Measurements from ENCODE around the gene LAMA1.

Gene LAMA1

DNA sequence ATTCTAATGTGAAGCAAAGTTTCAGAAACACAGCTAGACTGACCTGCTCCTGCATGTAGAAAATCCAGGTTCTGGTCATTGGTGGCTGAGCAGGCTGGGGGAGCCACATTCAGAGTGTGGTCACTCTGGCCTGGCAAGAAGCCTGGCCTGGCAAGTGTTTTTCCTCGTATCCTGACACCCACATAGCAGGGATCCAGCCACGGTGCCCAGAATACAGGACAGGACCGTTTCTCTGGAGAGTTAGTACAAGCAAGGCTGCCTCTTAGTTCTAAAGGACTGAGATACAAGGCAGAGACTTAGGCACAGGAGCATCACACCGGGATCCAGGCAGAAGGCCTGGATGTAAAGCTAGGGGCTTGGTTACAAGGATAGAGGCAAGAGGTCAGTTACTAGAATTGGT is 4.8 kb upstream of the LAMA1 start:
- TF ChIP-seq CTCF (IDR thresholded peaks at IDR 0.05) = no peak

DNA sequence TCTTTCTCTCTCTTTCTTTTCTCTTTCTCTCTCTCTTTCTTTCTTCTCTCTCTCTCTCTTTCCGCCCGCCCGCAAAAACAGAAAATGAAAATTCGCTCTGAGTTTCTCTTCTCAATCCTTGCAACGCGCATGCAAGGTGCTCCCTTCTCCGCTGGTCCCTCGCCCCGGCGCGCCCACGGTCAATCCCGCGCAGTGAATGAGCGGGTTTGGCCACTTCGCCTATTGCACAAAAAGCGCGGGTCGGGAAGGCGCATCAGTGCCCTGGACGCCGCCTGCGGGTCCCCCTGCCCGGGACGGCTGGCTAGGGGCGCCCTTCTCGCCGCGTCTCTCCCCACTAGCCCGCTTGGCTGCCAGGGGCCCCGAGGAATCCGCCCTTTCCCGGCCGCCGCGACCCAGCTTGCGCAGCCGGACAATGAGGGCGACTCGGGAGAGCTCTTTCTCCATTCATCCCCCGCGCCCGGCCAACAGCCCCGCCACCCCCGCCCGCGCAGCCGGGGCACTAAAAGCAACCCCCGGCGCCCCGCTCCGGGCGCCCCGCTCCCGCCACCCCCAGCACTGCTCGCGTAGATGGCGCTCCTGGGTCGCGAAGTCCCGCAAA is 706 bp downstream of the LAMA1 start:
- no peak for TF ChIP-seq CTCF (IDR thresholded peaks at IDR 0.05)

DNA sequence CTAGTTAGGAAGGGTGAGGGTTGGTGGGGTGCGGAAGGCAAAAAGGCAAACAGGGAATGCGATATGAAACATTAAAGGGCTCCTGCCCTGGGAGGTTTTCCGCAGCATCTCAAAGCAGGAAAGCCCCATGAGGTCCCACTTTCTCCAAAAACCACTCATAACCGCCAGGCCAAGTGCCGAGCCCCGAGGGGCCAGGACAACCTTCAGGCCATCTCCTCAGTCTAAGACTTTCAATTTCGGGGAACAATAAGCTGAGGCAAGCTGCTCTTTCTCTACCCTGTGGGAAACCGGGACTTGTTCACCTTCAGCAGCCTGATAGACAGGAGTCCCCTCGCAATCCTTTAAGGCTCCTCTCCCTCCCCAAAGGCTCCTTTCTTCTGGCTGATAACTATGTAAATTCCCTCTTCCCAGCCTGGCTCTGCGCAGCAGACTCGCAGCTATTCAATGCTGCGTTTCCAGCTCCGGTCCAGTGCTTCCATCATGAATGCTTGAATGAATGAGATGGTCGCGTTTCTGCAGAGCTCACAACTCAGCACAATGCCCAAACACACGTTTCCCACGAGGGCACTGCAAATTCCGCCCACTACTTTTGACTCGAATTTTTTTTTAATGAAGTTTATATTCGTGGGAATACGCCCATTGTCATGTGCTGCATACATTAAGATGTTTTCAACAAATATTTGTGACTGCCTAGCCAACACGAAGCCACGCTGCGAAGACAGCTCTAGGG is 1.4 kb downstream of the LAMA1 start:
- no peak for TF ChIP-seq CTCF (IDR thresholded peaks at IDR 0.05)

DNA sequence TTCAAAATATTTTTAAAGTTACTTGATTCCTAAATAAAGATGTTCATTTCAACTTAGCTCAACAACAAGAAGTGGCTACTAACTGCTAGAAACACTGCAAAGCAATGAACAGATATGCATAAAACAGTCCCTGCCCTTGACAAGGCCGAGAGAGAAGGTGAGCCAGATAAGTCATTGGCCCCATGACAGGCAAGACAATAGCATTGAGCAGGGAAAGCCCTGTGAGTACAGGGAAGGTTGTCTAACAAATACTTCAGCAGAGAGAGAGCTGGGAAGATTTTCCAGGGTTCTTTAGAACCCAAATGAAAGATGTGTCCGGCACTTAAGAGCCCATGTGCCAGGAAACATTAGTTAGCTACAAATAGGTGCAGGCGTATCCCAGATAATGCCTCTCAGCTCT is 4.7 kb downstream of the LAMA1 start:
- no peak for TF ChIP-seq CTCF (IDR thresholded peaks at IDR 0.05)

DNA sequence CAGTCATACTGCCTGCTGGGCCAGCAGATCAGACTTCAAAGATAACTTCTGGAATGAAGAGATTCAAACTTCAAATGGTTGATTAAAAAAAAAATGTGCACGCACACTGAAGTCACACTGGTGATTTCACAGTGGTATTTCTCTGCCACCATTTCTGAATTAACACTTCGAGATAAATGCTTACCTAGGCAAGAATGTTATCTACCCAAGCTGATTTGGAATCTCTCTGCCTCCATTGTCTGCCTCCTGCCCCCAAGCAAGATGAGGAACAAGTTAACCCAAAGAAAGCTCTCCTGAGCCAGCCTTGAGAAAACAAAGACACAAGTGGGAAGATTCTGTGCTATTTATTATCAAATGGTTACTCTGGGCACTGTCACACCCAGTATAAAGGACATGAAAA is 6.5 kb downstream of the LAMA1 start:
- no peak for TF ChIP-seq CTCF (IDR thresholded peaks at IDR 0.05)

GRCh38 chr18:7105943-7106342 is 11.7 kb downstream of the LAMA1 start:
- TF ChIP-seq CTCF (IDR thresholded peaks at IDR 0.05) = no peak

DNA sequence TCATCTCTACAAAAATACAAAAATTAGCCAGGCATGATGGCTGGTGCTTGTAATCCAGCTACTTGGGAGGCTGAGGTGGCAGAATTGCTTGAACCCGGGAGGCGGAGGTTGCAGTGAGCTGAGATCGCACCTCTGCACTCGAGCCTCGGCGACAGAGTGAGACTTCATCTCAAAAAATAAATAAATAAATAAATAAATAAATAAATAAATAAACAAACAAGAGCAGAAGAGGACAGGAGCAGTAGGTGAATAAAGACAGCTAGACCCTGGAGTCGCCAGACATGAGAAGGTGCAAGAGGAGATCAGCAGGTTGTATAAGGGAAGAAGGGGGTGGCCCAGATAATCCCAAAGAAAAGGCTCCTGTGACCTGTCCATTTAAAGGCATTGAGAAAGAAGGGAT is 12.3 kb downstream of the LAMA1 start:
- no peak for TF ChIP-seq CTCF (IDR thresholded peaks at IDR 0.05)
